ENCODE measurements around the gene SPTBN4.

Gene SPTBN4

DNA sequence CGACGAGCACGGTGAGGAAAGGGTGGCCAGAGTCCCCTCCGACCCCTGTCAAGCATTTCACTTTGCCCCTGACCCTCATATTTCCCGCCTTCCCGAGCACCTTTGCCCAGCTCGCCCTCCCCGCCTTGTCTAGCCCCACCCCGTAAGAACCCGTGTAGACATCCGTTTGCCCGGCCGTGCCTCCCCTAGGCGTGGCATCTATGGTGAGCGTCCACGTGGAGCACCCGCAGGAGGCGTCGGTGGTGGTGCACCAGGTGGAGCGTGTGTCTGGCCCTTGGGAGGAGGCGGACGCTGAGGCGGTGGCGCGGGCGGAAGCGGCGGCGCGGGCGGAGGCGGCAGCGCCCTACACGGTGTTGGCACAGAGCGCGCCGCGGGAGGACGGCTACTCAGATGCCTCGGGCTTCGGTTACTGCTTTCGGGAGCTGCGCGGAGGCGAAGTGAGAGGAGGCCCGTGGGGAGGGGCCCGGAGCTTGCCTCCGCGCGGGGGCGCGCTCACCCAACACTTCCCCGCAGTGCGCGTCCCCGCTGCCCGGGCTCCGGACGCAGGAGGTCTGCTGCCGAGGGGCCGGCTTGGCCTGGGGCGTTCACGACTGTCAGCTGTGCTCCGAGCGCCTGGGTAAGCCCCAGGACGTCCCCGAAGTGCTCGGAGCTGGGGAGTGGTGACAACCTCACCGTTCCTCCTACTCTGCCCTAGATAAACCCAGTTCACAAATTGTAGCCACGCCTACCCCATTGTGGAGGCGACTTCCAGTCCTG is 138.6 kb downstream of the SPTBN4 start:
- TF ChIP-seq, protein P1, sequence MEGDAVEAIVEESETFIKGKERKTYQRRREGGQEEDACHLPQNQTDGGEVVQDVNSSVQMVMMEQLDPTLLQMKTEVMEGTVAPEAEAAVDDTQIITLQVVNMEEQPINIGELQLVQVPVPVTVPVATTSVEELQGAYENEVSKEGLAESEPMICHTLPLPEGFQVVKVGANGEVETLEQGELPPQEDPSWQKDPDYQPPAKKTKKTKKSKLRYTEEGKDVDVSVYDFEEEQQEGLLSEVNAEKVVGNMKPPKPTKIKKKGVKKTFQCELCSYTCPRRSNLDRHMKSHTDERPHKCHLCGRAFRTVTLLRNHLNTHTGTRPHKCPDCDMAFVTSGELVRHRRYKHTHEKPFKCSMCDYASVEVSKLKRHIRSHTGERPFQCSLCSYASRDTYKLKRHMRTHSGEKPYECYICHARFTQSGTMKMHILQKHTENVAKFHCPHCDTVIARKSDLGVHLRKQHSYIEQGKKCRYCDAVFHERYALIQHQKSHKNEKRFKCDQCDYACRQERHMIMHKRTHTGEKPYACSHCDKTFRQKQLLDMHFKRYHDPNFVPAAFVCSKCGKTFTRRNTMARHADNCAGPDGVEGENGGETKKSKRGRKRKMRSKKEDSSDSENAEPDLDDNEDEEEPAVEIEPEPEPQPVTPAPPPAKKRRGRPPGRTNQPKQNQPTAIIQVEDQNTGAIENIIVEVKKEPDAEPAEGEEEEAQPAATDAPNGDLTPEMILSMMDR (IDR thresholded peaks at IDR 0.05; ENCODE audit: extremely low read depth, insufficient read depth, missing control alignments), result peak; percentile 52
- in situ Hi-C loops (cut with MboI; ENCODE audit: low pct_unique_long_range_greater_than_20kb, low sequenced_read_pairs, unreplicated experiment), result loop anchor here (25.0 kb wide), 1 partner anchor 293 kb away; no protein-coding TSS in a partner anchor
- peak; percentile 92 for DNase-seq (ENCODE audit: low spot score)

DNA sequence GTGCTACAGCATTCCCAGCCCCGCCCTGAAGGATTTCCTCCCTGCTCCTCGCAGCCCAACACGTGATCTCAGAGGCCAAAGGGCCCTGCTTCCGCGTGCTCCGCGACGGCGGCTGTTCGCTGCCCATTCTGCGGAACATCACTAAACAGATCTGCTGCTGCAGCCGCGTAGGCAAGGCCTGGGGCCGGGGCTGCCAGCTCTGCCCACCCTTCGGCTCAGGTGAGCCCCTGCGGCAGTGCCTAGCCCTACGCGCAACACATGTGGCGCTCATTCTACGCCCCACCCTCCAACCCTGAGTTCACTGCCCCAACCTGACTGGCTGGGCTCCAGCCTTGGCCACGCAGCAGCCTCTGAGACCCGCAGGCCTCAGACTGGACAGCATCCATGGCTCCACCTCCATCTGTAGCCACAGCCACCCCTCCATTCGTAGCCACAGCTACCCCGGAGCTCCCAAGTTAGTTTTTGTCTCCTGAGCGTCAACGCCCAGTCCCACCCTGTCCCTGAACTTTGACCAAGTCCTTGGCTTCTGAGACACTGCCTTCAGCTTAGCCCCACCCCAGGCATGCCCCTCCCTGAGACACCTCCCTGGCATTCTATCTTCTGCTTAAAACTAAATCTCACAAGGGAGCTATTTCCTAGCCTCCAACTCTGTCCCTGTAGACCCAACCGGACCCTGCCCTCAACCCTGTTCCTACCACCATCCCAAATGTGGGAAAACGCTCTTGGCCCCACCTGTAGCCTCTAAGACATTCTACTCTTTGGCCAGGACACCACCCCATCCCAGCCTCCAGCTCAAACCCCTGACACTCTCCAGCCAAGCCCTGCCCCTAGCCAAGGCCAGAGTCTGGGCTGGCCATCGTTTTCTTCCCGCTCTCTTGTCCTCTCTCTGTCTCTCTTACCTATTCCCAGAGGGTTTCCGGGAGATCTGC is 140.8 kb downstream of the SPTBN4 start:
- in situ Hi-C loops (cut with MboI; ENCODE audit: low pct_unique_long_range_greater_than_20kb, low sequenced_read_pairs, unreplicated experiment), result loop anchor here (25.0 kb wide), 1 partner anchor 295 kb away; no protein-coding TSS in a partner anchor
- TF ChIP-seq, protein P1 (IDR thresholded peaks at IDR 0.05; ENCODE audit: extremely low read depth, insufficient read depth, missing control alignments), result no peak
- no peak for DNase-seq (ENCODE audit: low spot score)

DNA sequence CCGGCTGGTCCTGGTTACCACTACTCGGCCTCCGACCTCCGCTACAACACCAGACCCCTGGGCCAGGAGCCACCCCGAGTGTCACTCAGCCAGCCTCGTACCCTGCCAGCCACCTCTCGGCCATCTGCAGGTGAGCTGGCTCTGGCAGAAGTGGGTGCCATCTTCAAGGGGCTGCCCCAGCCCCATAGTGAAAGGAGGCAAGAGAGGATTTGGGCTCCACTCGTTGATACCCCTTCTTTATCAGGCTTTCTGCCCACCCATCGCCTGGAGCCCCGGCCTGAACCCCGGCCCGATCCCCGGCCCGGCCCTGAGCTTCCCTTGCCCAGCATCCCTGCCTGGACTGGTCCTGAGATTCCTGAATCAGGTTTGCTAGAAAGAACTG is 141.4 kb downstream of the SPTBN4 start:
- in situ Hi-C loops (cut with MboI; ENCODE audit: low pct_unique_long_range_greater_than_20kb, low sequenced_read_pairs, unreplicated experiment), result loop anchor here (25.0 kb wide), 1 partner anchor 296 kb away; no protein-coding TSS in a partner anchor
- TF ChIP-seq, protein P1 (IDR thresholded peaks at IDR 0.05; ENCODE audit: extremely low read depth, insufficient read depth, missing control alignments), result no peak
- no peak for DNase-seq (ENCODE audit: low spot score)

DNA sequence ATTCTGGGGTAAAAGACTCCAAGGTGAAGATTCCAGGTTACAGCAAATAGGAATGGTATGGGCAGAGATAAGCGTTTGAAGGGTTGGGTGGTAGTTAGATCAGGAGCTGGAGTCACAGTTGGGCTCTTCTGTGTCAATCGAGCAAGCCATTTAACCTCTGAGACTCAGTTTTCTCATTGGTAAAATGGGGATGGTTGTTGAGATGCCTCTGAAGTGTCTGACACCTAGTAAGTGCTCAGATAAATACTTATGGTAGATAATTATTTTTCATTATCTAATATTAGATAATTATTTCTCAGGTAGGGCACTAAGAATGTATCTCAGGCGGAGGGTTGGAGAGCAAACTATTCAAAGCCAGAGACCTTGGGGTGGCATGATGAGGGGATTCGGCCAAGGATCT is 142.2 kb downstream of the SPTBN4 start:
- DNase-seq (ENCODE audit: low spot score), result no peak
- in situ Hi-C loops (cut with MboI; ENCODE audit: low pct_unique_long_range_greater_than_20kb, low sequenced_read_pairs, unreplicated experiment), result loop anchor here (25.0 kb wide), 1 partner anchor 297 kb away; no protein-coding TSS in a partner anchor
- TF ChIP-seq, protein P1 (IDR thresholded peaks at IDR 0.05; ENCODE audit: extremely low read depth, insufficient read depth, missing control alignments), result no peak

DNA sequence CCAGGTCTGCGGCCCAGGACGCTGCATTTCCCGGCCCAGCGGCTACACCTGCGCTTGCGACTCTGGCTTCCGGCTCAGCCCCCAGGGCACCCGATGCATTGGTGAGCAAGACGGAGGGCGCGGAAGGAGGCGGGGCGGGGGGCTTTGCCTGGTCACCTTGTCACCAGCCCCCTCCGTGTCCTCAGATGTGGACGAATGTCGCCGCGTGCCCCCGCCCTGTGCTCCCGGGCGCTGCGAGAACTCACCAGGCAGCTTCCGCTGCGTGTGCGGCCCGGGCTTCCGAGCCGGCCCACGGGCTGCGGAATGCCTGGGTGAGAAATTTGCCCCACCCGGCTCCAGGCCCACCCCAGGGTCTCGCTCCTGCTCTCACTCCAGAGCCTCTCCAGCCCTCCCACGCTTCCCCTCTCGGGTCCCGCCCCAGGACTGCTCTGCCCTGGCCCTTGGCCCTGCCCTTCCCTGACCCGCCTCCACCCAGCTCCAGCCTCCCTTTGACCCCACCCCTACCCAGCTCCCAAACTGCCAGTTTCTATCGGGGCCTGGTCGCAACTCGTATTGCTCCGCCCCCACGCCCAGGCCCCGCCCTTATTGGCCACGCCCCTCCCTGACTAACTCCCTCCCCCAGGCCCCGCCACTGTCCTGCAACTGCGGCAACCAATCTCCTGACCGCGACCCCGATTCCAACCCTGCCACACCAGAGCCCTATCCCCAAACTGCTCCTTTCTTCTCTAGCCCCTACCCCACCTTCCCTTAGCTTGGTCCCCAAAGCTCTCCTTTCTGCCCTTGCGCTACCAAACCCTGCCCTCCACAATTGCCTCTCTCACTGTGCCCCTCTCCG is 143.0 kb downstream of the SPTBN4 start:
- in situ Hi-C loops (cut with MboI; ENCODE audit: low pct_unique_long_range_greater_than_20kb, low sequenced_read_pairs, unreplicated experiment), result loop anchor here (25.0 kb wide), 1 partner anchor 297 kb away; no protein-coding TSS in a partner anchor
- DNase-seq (ENCODE audit: low spot score), result peak; percentile 96
- TF ChIP-seq, protein P1 (IDR thresholded peaks at IDR 0.05; ENCODE audit: extremely low read depth, insufficient read depth, missing control alignments), result no peak
